ENCODE results near the gene ADGRE2. TPM values are rescaled to one million over a fixed set of nuclear protein-coding genes. Genes with fewer than 3 reads are reported as not detected.

ADGRE2 gene
- total and polyA plus RNA-seq, 4 donors, result 0.23 to 8.3 (median 4.6) TPM

Other genes starting within 250 kb of the ADGRE2 start
- gene TECR, start 249.0 kb downstream of the ADGRE2 start, total RNA-seq, result 10 to 100 TPM; 40.1 to 64.4 TPM
- 100 to 1,000 TPM in 1 of 2 donors, 10 to 100 TPM in 1; 56.5 to 112 TPM for gene TECR, start 249.0 kb downstream of the ADGRE2 start, polyA plus RNA-seq
- gene NDUFB7, start 206.5 kb downstream of the ADGRE2 start, total RNA-seq, result 100 to 1,000 TPM; 118 to 126 TPM
- gene NDUFB7, start 206.5 kb downstream of the ADGRE2 start, polyA plus RNA-seq, result 100 to 1,000 TPM; 433 to 452 TPM
- gene CLEC17A, start 195.5 kb downstream of the ADGRE2 start, total RNA-seq, result under 1 TPM in 1 of 2 donors, not detected in 1; 0.18 TPM
- gene CLEC17A, start 195.5 kb downstream of the ADGRE2 start, polyA plus RNA-seq, result not detected
- gene ADGRE3, start 103.7 kb downstream of the ADGRE2 start, total RNA-seq, result under 1 TPM in 1 of 2 donors, not detected in 1; 0.63 TPM
- gene ADGRE3, start 103.7 kb downstream of the ADGRE2 start, polyA plus RNA-seq, result not detected
- gene ZNF333, start 88.5 kb downstream of the ADGRE2 start, total RNA-seq, result 10 to 100 TPM; 31.8 to 33.6 TPM
- gene ZNF333, start 88.5 kb downstream of the ADGRE2 start, polyA plus RNA-seq, result 10 to 100 TPM in 1 of 2 donors, 1 to 10 TPM in 1; 5.6 to 26.9 TPM
- not detected for gene OR7A5, start 56.6 kb upstream of the ADGRE2 start, total RNA-seq
- gene OR7A5, start 56.6 kb upstream of the ADGRE2 start, polyA plus RNA-seq, result not detected
- not detected for gene OR7C1, start 56.6 kb upstream of the ADGRE2 start, total RNA-seq
- under 1 TPM in 1 of 2 donors, not detected in 1; 0.13 TPM for gene OR7C1, start 56.6 kb upstream of the ADGRE2 start, polyA plus RNA-seq
- not detected for gene OR7A10, start 70.4 kb upstream of the ADGRE2 start, total RNA-seq
- not detected for gene OR7A10, start 70.4 kb upstream of the ADGRE2 start, polyA plus RNA-seq
- not detected for gene OR7A17, start 107.6 kb upstream of the ADGRE2 start, total RNA-seq
- gene OR7A17, start 107.6 kb upstream of the ADGRE2 start, polyA plus RNA-seq, result not detected
- not detected for gene OR7C2, start 162.9 kb upstream of the ADGRE2 start, total RNA-seq
- gene OR7C2, start 162.9 kb upstream of the ADGRE2 start, polyA plus RNA-seq, result not detected
- gene SLC1A6, start 201.3 kb upstream of the ADGRE2 start, total RNA-seq, result not detected
- gene SLC1A6, start 201.3 kb upstream of the ADGRE2 start, polyA plus RNA-seq, result under 1 TPM in 1 of 2 donors, not detected in 1; 0.13 TPM

Measured in aorta (tissue), 4 donors.